Stimulated activated CD8-positive, alpha-beta memory T cell treated with anti-CD3 and anti-CD28 coated beads, Interleukin-4, amount 100 ng/mL, for 48 hours (primary cell): ENCODE measurements around the gene CUEDC1.

Experiments used
- DNase-seq: peaks from one replicate; pipeline ENCODE4 v3.0.0-alpha.2; 2020

The CUEDC1 gene

DNA sequence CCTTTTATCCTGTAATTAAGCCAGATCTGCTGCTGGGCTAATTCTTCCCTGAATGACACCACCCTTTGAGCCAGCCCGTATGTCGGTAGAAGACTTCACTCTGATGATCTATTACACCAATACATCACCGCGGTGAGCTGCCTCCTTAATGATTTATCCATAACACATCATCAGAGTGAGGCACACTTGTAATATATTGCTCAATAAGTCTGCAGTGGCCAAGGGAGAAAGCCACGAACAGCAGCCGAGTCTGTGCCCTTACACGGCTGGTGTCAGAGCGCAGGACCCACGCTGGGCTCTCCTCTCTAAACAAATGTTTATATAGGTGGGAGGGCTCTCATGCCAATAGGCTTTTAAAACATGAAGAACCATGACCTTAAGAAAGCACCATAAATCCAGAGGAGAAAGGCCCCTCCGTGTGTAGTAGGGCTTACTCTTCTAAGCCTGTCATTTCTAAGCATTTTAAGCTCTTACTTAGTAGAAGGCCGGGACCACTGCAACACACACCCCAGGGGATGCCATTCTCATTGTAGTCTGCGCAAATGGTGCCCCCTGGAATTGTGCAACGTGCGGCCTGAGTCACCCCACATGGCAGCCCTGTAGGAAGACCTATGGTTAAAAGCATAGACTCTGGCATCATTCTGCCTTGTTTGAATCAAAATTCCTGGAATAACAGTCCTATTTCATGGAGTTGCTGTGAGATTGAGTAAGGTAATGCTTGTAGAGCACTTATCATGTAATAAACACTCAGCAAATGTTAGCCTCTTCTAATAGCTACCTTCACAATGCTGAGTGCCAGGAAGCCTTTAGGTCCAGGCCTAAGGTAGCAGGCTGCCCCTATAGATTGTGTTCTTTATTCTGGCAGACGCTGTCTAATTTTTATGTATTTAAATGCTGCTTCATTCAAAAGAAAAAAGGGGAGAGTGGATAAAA is 131.5 kb downstream of the CUEDC1 start:
- no peak for DNase-seq

DNA sequence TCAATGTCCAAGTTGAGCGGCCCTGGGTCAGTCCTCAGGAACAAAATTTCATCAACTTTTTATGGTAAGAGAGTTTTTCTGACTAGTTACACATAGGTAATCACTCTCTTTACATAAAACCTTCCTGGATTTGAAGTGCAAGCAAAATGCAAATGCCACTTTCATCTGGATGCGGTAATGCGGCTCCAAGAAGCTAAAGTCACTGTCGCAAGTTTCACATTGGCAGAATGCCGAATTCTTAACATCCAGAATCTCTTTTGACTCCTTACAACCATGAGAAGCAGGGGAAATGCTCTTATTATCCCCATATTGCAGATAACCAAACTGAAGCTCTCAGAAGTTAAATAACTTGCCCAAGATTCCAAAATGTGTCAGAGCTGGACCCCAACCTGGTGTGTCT is 135.3 kb downstream of the CUEDC1 start:
- no peak for DNase-seq

DNA sequence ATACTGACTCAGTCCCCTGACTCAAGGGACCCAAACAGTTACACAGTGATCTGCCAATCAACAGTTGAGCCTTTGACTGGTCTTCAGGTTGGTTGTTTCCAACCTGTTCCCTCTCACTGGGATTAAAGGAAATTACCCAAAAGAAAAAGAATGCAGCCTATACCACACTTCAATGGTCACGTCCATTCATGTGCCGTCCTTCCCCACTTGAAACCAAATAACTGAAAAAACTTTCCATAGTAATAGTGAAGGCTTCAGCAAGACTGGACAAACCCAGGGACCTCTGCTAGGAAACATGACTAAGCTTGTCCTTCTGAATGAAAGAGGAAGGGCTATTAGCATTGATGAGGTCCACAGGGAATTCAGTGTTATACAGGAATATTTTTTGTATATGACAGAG is 135.9 kb downstream of the CUEDC1 start:
- DNase-seq, result no peak

DNA sequence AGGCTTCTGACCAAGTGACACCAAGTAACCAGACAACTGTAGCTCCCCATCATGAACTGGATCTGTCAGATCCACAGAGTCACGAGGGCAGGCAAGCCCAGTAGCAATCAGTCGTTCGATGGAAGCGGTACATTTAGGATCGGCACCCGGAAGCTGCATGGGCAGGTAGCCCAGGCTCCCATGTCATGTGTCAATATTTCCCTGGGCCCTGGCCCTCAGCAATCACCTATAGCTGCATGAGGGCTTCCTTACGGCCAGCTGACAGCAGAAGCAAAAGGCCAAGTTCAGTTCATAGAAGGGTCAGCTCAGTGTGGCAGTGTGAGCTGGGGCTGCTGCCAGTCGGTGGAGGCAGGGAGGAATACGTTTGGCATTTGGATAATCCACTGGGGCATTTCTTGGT is 137.1 kb downstream of the CUEDC1 start:
- no peak for DNase-seq

DNA sequence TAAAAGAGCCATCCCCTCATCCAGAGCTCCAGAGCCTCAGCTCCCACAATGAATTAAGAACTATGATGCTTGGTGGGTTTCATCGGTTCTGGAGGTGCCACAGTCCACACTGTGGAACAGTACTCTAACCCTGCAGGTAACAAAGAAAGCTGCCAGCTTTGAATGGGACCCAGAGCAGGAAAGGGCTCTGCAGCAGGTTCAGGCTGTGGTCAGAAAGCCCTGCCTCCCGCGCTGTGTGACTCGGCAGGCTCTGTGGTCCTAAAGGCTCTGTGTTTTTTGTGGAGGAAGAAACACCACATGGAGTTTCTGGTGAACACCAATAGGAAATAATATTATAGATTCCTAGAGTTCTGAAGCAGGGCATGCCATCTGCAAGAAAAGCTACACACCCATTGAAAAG is 137.9 kb downstream of the CUEDC1 start:
- no peak for DNase-seq

DNA sequence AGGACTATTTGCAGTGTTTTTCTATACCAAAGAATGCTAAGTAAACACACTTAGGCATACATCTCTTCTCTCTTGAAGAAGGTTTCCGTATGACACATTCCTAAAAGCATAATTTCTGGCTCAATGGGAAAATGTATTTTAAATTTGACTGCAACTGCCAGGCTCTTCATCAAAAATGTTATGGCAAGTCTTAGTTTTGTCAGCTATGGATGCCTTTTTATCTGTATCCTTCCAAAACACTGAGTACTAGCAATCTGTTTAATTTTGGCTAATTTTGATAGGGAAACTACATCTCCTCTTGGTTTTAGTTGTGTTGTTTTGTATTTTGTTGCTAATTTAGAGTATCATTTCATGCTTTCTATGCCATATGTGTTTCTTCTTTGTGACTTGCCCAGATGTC is 140.8 kb downstream of the CUEDC1 start:
- no peak for DNase-seq

DNA sequence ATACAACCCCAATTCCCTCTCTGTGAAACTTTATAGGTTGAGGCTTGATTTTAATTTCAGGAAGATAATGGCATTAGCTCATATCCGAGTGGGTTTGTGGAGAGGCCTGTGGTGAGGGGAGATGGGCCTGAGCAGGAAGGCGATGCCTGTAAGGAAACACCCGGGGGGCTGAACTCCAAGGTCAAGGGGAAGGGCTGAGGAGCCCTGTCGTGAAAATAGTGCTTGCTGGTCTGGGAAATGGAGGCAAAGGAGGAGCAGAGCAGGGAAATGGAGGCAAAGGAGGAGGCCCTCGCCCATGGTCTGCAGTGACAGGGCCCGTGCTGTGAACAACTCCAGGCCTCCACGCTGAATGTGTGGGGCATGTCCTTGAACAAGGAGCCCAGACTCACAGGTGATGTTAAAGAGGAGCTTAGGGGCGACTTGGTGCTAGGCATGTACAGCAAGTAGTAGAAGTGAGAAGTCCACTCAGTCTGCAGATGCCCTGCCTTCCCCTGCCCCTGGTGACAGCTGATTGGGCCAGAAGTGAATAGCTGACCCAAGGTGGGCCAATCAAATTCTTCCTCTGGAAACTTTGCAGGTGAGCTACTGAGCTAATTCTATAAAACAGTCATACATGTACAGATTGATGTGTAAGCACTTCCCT is 143.5 kb downstream of the CUEDC1 start:
- DNase-seq, result no peak
